HTERT RPE-1 (cell line): ENCODE data around the gene C1QA.
"Not testable (repeated sequence)": the region's sequence is repeated elsewhere in the genome, so short reads cannot be mapped to it uniquely, and the experiment has no call there.

ENCODE experiments used
- in situ Hi-C: fragments of 300-500 bp; cut with MboI; formaldehyde crosslinking; loops from 4 replicates; pipeline ENCODE4 v1.14.3; 2020; ENCODE audit warnings: low sequenced_read_pairs

Gene C1QA

GRCh38 chr1:22671999-22672398 lies 35.6 kb downstream of the C1QA start:
- in situ Hi-C loops, result no loop called here

- in situ Hi-C loops, result no loop called here
Observed at GRCh38 chr1:22673486-22674409, 37.3 kb downstream of the C1QA start.

- in situ Hi-C loops, result no loop called here
Observed at GRCh38 chr1:22674410-22674749, 38.0 kb downstream of the C1QA start.

GRCh38 chr1:22676151-22676550 lies 39.7 kb downstream of the C1QA start:
- in situ Hi-C loops, result not testable (repeated sequence)

GRCh38 chr1:22676916-22677583 lies 40.6 kb downstream of the C1QA start:
- in situ Hi-C loops, result no loop called here

- in situ Hi-C loops, result no loop called here
Observed at GRCh38 chr1:22677931-22678896, 41.8 kb downstream of the C1QA start.

- in situ Hi-C loops, result no loop called here
Observed at GRCh38 chr1:22680726-22681125, 44.3 kb downstream of the C1QA start.

- in situ Hi-C loops, result no loop called here
Observed at GRCh38 chr1:22681556-22682276, 45.3 kb downstream of the C1QA start.

GRCh38 chr1:22683547-22683946 lies 47.1 kb downstream of the C1QA start:
- in situ Hi-C loops, result no loop called here

GRCh38 chr1:22685591-22686059 lies 49.2 kb downstream of the C1QA start:
- in situ Hi-C loops, result no loop called here

- in situ Hi-C loops, result no loop called here
Observed at GRCh38 chr1:22687191-22687590, 50.8 kb downstream of the C1QA start.

- in situ Hi-C loops, result no loop called here
Observed at GRCh38 chr1:22688466-22688865, 52.0 kb downstream of the C1QA start.
